Embryonic facial prominence (tissue), 1 donor: ENCODE measurements around the gene ATP10D.
A peak's percentile ranks its signal among the peaks of the same experiment; 100 is the strongest.

Experiments
- DNase-seq: peaks from one replicate; pipeline ENCODE4 v3.0.0-alpha.2; 2016; ENCODE audit errors: extremely low spot score

The ATP10D gene

GRCh38 chr4:47485047-47485692, at the start of gene ATP10D:
Gene ATP10D (plus strand): TSS chr4:47485275. CDS start chr4:47512541, 27,266 bp downstream.
- DNase-seq: peak; percentile 89

GRCh38 chr4:47442980-47443379, 42.1 kb upstream of the ATP10D start:
- DNase-seq: no peak

- no peak for DNase-seq
Measured at GRCh38 chr4:47444031-47444430, 41.0 kb upstream of the ATP10D start.

- no peak for DNase-seq
Measured at GRCh38 chr4:47451657-47452056, 33.4 kb upstream of the ATP10D start.

- DNase-seq: no peak
Measured at GRCh38 chr4:47462799-47463234, 22.3 kb upstream of the ATP10D start.

- DNase-seq: peak; percentile 88
Measured at GRCh38 chr4:47463235-47463956, 21.7 kb upstream of the ATP10D start, which contains the start of gene COMMD8. Gene COMMD8 (minus strand): TSS chr4:47463702. CDS start chr4:47463651, 51 bp downstream.

GRCh38 chr4:47465004-47465403, 20.1 kb upstream of the ATP10D start:
- no peak for DNase-seq

GRCh38 chr4:47466056-47466785, 18.9 kb upstream of the ATP10D start:
- no peak for DNase-seq

- DNase-seq: no peak
Measured at GRCh38 chr4:47468706-47469365, 16.2 kb upstream of the ATP10D start.

GRCh38 chr4:47469951-47470350, 15.1 kb upstream of the ATP10D start:
- DNase-seq: no peak

- DNase-seq: no peak
Measured at GRCh38 chr4:47471064-47471463, 14.0 kb upstream of the ATP10D start.

GRCh38 chr4:47471591-47471990, 13.5 kb upstream of the ATP10D start:
- no peak for DNase-seq

GRCh38 chr4:47473141-47473750, 11.8 kb upstream of the ATP10D start:
- DNase-seq: no peak

- no peak for DNase-seq
Measured at GRCh38 chr4:47474799-47475198, 10.3 kb upstream of the ATP10D start.

- DNase-seq: no peak
Measured at GRCh38 chr4:47475411-47475810, 9.7 kb upstream of the ATP10D start.

- DNase-seq: no peak
Measured at GRCh38 chr4:47478804-47479203, 6.3 kb upstream of the ATP10D start.

- no peak for DNase-seq
Measured at GRCh38 chr4:47482326-47482725, 2.7 kb upstream of the ATP10D start.

- DNase-seq: no peak
Measured at GRCh38 chr4:47483745-47484144, 1.3 kb upstream of the ATP10D start.

GRCh38 chr4:47484168-47484567, 907 bp upstream of the ATP10D start:
- DNase-seq: no peak

- DNase-seq: no peak
Measured at GRCh38 chr4:47485768-47486167, 693 bp downstream of the ATP10D start.

- no peak for DNase-seq
Measured at GRCh38 chr4:47486231-47486673, 1.2 kb downstream of the ATP10D start.
